GM19397 (cell line): ENCODE results near the gene TSHZ3.

Source experiments
- ATAC-seq: cut with Tn5 transposase; IDR thresholded peaks from one replicate; pipeline ENCODE4 v1.9.1; 2021; ENCODE audit warnings: mild to moderate bottlenecking, moderate library complexity; ENCODE audit not compliant: unreplicated experiment

Gene TSHZ3

GRCh38 chr19:31290931-31291590, 58.2 kb downstream of the TSHZ3 start:
- ATAC-seq: no peak

- no peak for ATAC-seq
Measured at GRCh38 chr19:31289976-31290375, 59.3 kb downstream of the TSHZ3 start.

GRCh38 chr19:31289381-31289880, 59.8 kb downstream of the TSHZ3 start:
- ATAC-seq: no peak

GRCh38 chr19:31286491-31286890, 62.7 kb downstream of the TSHZ3 start:
- ATAC-seq: no peak

- ATAC-seq: no peak
Measured at GRCh38 chr19:31285744-31286143, 63.5 kb downstream of the TSHZ3 start.

- ATAC-seq: no peak
Measured at GRCh38 chr19:31284621-31285020, 64.6 kb downstream of the TSHZ3 start.

GRCh38 chr19:31283701-31284100, 65.5 kb downstream of the TSHZ3 start:
- ATAC-seq: no peak

GRCh38 chr19:31282346-31282745, 66.9 kb downstream of the TSHZ3 start:
- ATAC-seq: no peak

GRCh38 chr19:31280287-31281006, 68.8 kb downstream of the TSHZ3 start:
- ATAC-seq: no peak

GRCh38 chr19:31279436-31279765, 69.8 kb downstream of the TSHZ3 start:
- ATAC-seq: no peak

GRCh38 chr19:31278555-31279435, 70.4 kb downstream of the TSHZ3 start:
- no peak for ATAC-seq

- no peak for ATAC-seq
Measured at GRCh38 chr19:31277516-31277915, 71.7 kb downstream of the TSHZ3 start.

GRCh38 chr19:31276831-31277230, 72.4 kb downstream of the TSHZ3 start:
- no peak for ATAC-seq

- ATAC-seq: no peak
Measured at GRCh38 chr19:31275068-31275334, 74.2 kb downstream of the TSHZ3 start.

GRCh38 chr19:31274251-31275067, 74.8 kb downstream of the TSHZ3 start:
- ATAC-seq: no peak

GRCh38 chr19:31272583-31273106, 76.6 kb downstream of the TSHZ3 start:
- ATAC-seq: no peak

GRCh38 chr19:31271306-31271911, 77.8 kb downstream of the TSHZ3 start:
- ATAC-seq: no peak

GRCh38 chr19:31270897-31271296, 78.3 kb downstream of the TSHZ3 start:
- no peak for ATAC-seq

- no peak for ATAC-seq
Measured at GRCh38 chr19:31269425-31270127, 79.7 kb downstream of the TSHZ3 start.
